HG02938 (cell line): ENCODE measurements around the gene LGR6.

Experiments used
- ATAC-seq: cut with Tn5 transposase; IDR thresholded peaks from one replicate; pipeline ENCODE4 v1.9.1; 2021; ENCODE audit warnings: mild to moderate bottlenecking, moderate library complexity; ENCODE audit not compliant: unreplicated experiment

LGR6 gene

DNA sequence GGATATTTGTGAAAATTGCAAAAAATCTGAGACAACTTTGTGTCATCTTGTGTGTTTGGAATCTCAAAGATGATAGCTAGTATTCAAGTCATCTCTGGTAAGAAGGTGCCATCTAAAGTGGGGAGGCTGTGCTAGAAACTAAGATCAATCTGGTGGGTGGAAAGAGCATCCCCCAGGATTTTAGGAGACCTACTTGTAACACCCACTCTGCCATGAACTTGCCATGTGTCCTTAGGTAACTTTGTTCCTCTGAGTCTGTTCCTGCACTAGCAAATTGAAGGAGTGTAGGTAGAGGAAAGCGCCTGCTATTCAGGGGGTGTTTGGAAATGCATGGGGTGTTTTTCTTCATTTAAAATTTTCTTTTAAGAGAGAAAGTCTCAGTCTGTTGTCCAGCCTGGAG, 24.4 kb downstream of the LGR6 start:
- ATAC-seq = no peak

- no peak for ATAC-seq
Measured at GRCh38 chr1:202220733-202221132, 27.1 kb downstream of the LGR6 start.

GRCh38 chr1:202221911-202222909, 28.6 kb downstream of the LGR6 start:
- no peak for ATAC-seq

DNA sequence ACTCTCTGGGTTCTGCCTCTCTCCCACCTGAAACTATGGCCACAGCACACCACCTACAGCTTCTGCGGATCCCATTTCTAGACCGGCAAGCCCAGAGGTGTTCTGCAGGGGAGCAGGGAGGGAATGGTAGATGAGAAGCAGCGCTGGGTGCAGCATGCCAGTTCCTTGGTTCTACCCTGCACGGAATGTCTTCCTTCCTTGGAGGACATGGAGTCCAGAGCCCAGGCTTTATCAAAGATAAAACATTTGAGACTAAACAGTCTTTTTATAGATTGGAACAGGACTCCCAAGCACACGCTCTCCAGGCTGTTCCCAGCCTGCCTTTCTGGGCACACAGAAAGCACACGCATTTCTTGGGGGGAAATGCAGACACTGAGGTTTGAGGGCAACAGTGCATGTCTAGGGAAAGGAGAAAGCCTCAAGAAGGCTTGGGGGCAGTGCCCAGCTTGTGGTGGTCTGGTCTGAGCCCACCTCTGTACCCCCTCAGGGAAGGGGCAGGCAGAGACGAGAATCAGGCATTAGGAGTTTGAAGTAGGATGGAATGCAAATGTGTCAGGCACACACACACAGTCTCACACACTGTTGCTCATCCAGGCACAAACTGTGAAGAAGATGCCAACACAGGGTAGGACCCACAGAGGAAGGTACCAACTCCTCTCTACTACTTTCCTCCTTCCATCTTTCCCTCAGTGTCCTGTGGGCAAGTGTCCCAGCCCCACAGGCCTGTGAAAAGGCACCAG, 29.7 kb downstream of the LGR6 start:
- ATAC-seq = no peak

- ATAC-seq = no peak
Measured at GRCh38 chr1:202224453-202224852, 30.9 kb downstream of the LGR6 start.

DNA sequence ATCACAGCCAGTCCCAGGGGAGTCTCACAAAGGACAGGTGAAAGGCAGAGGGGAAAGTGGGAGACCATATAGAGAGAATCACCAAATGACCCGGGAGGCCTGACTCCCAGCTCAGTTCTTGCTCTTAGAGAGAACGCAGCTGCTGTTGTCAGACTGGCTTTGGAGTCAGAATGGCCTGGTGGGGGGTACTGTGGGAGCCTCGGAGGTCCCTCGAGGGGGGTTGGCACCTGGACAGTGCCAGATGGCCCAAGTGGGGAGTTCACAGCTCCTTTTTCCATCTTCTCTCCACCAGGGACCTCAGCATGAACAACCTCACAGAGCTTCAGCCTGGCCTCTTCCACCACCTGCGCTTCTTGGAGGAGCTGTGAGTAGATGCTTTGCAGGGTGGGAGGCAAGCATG, 31.5 kb downstream of the LGR6 start:
- no peak for ATAC-seq

- ATAC-seq = no peak
Measured at GRCh38 chr1:202227053-202227672, 33.6 kb downstream of the LGR6 start.

DNA sequence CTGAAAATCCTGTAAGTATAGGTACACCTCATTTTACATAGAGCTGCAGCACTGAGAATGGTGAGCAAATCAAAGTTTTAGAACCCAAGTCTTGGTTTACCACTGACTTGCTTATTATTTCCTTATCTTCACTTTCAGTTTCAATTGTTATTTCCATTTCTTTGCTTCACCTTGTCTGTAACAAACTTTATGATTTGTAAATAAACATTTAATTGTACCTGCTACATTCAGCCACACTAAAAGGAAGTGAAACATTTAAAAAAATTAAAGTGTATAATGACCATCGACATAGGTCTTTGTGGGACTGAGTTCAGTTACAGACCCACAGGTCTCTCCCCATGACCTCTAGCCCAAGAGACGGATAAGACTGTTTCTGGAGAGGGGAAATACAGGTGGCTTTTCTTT, 34.4 kb downstream of the LGR6 start:
- ATAC-seq = no peak

GRCh38 chr1:202228484-202229122, 35.0 kb downstream of the LGR6 start:
- no peak for ATAC-seq

DNA sequence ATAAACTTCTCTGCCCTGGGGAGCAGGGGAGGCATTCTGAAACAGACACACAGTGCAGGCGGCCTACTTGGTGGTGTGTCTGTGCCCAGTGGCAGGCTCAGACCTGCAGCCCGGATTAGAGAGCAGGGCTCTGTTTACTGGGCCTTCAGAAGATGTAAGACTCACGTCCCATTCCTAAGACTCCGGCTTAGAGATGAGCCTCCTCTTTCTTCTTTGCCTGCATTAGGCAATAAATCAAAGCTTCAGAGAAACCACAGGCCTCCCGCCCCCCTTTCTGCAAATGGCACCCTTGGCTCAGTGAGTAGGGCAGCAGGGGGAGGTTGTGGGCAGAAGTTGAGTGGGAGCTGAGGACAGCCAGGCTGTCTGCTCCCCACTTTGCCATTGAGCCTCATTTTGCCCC, 35.8 kb downstream of the LGR6 start:
- ATAC-seq = no peak

GRCh38 chr1:202230061-202230938, 36.7 kb downstream of the LGR6 start:
- ATAC-seq = no peak

- no peak for ATAC-seq
Measured at GRCh38 chr1:202230939-202231645, 37.5 kb downstream of the LGR6 start.

DNA sequence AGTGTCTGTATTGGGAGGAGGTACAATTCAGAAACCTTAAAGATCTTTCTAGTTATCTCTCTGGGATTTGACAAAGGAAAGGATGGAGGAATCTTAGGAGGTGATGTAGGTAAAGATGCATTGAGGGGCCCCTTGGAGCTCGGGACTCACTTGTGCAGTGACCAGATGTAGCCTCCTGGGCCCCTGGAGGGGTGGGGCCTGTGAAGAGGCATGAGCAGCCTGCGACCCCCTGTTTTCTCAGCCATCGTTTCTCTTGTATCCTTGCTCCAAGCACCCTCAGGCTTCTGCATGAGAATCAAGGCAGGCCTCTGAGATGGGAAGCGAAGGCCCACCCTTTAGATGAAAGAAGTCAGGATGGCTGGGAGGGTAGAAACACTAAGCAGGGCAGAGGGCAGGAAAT, 39.6 kb downstream of the LGR6 start:
- ATAC-seq = no peak

DNA sequence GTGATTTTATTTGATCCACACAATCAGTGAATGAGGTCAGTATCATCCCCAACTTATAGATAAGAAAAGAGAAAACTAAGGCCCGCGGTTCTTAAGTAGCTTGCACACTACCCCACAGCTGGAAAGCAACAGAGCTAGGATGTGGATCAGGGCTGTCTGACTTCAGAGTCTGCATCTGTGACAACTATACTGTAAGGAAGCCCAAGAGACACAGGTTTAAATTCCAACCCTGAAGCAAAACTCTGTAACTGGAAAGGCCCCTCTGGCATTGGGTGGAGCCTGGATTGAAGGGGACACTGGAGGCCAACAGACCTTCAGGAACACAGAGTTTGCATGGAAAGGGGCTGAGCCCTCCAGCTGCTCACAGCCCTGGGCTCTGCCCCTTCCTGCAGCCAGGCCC, 40.2 kb downstream of the LGR6 start:
- no peak for ATAC-seq

DNA sequence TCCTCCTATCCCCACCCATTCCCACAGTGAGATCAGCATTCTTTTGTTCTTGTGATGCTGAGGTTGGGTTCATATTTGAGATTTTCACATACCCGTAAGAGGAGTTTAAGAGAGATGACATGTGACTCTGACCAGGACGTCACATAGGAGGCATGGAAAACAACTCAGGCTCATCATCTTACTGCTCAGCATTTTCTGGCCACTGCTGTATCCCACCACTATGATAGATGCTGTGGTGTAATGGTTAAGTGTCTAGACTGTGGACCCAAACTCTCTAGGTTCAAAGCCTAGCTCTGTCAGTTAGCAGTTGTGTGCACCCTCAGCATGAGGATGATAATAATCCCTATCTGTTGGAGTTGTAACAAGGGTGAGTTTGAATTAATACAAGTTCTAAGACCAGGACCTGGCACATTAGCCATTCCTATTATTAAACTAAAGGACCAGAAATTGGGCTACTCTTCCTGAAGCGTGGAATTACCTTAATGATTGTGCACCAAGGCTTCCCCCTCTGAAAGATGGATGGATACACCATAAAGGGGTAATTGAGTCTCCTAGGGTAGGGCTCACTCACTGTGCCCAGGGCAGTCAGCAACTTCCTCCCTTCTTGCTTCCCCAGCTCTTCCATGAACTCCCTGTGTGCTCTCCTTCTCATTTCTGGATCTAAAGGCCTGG, 40.9 kb downstream of the LGR6 start:
- no peak for ATAC-seq

DNA sequence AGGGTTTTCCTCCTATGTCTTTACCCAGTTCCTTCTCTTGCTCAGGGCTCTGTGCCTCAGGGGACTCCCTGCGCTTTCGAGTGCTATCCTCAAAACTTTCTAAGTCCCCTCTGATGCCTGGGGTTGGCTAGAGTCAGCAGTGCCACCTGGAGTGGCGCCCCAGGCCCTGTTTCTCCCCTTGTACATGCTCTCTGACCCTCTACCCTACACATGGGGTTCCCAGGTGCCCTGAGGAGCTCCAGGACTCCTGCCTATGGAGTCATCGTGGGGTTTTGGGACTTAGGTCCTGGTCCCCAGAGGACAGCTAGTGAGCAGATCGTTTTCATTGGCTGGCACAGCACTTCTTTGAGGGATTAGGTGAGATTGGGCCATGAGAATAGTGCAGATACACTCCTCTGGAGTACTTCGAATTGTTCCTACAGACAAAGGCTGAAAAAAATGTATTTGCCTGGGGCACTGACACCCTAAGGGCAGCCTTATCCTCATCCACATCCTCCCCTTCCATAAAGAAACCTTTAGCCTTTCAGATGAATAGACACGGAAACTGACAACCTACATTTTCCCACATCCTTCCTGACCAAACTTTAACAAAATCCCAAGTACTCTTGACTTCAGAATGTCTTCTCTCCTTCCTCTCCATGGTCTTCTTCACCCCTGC, 41.5 kb downstream of the LGR6 start:
- ATAC-seq = no peak

DNA sequence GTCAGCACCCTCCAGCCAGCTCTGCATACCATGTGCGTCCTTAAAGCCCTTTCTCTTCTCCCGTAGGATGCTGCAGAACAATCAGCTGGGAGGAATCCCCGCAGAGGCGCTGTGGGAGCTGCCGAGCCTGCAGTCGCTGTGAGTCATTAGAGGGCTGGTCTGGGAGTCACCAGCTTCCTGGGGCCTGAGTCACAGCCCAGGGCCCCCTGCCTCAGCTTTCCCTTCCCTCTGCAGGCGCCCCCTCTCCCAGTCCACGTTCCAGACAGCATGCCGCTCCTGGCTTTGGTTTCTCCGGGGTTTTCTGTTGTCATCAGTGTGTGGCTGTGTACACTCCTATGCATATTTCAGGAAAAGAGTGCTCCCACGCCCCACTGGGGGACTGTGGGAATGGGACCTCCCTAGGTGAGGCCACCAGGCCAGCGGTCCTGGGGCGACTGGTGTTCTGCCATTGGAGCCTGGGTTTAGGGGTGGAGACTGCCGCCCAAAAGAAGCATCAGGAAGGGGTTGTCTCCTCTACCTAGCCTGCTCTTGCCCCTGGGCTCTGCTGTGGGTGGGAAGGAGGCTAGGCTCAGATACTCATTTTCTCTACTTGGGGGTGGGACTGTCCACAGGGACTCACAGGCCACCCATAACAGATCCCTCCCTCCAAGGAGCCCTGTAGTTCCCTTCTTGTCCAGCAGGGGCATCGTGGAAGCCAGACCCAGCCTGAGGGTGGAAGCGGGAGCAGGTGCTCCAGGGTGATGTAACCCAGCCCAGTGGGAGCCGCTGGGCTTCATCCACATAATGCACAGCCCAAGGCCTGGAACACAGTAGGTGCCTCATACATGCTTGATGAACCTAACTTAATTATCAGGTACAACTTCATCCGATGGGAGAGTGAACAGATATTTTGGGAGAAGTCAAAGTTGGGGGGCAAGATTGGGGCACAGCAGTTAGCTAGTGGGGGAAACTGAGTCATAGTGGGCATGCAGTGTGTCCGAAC, 42.5 kb downstream of the LGR6 start:
- ATAC-seq = no peak
